GM12892 (cell line): ENCODE results near the gene FAM20C.

Experiments
- POLR2A ChIP-seq: IDR thresholded peaks from 2 replicates; pipeline ENCODE4 v1.6.1; 2011; ENCODE audit warnings: low read depth, low read length, control low read depth
- POLR2AphosphoS5 ChIP-seq: IDR thresholded peaks from 2 replicates; pipeline ENCODE4 v1.6.1; 2011; ENCODE audit warnings: low read depth, low read length, control low read depth

DNA sequence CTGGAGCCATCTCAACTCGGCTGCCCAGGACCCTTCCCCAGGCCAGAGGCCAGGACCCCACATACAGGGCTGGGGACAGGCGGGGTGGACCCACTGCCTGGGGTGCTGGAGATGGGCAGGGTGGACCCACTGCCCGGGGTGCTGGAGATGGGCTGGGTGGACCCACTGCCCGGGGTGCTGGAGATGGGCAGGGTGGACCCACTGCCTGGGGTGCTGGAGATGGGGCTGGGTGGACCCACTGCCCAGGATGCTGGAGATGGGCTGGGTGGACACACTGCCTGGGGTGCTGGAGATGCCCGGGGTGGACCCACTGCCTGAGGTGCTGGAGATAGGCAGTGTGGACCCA, 65.2 kb downstream of the FAM20C start:
- TF ChIP-seq POLR2A (no peak), POLR2AphosphoS5 (no peak)
